ENCODE data around the gene PIP5K1B. TPM values are rescaled to one million over a fixed set of nuclear protein-coding genes. Genes with fewer than 3 reads are reported as not detected.

The PIP5K1B gene
- total and polyA plus RNA-seq, 2 donors (not counting 3 experiments of a cell fraction or from before 2014, with no cell fraction given), result 0.27 TPM; not detected in 1

GRCh38 chr9:68861436-68861835 is 156.4 kb downstream of the PIP5K1B start:
- ChIA-PET POLR2A (no interaction called here), CTCF (no interaction called here)
- no TSS peak for BruUV-seq (replicated peaks)
- Histone ChIP-seq H3K9me3 (replicated peaks; ENCODE audit: control insufficient read depth, insufficient read depth, low read length) (no peaks in the 10 kb centered on the region), H3K4me1 (ENCODE audit: control insufficient read depth, extremely low read depth, insufficient read depth, low read length) (no peaks in the 10 kb centered on the region), H3K9me1 (replicated peaks; ENCODE audit: control insufficient read depth, extremely low read depth, insufficient read depth, low read length) (no peaks in the 10 kb centered on the region), H3K9ac (replicated peaks; ENCODE audit: extremely low read depth, insufficient read depth, low read length) (no peak overlapping the region), H3K4me3 (replicated peaks in 1 of 3; ENCODE audit: insufficient read depth in 1 of 3, low read depth in 1 of 3, low read length in 3 of 3) (no peak overlapping the region), H4K20me1 (replicated peaks; ENCODE audit: control insufficient read depth, extremely low read depth, insufficient read depth, low read length) (no peaks in the 10 kb centered on the region), H3K27ac (ENCODE audit: insufficient read depth, low read depth, low read length) (no peak overlapping the region), H3K79me2 (ENCODE audit: control insufficient read depth, insufficient read depth, low read length) (no peaks in the 10 kb centered on the region), H3K4me2 (ENCODE audit: insufficient read depth, low read length) (no peak overlapping the region), H3K36me3 (ENCODE audit: control insufficient read depth in 2 of 2, extremely low read depth in 1 of 2, insufficient read depth in 2 of 2, low read length in 2 of 2) (no peaks in the 10 kb centered on the region), H3K27me3 (ENCODE audit: control insufficient read depth in 2 of 2, insufficient read depth in 2 of 2, low read length in 2 of 2) (no peaks in the 10 kb centered on the region), H2AFZ (ENCODE audit: low read depth, low read length) (no peak overlapping the region)
- intact Hi-C loops (cut with micrococcal nuclease), result no loop called here
- dilution Hi-C loops (cut with MboI; ENCODE audit: extremely low pct_ligation_motif_present, low sequenced_read_pairs), result no loop called here
- TF ChIP-seq POLR2A (IDR thresholded peaks at IDR 0.05; ENCODE audit: low read depth, low read length), result no peak
- TF ChIP-seq GATA2 (IDR thresholded peaks at IDR 0.05; ENCODE audit: insufficient read depth, insufficient read length, low read depth, low read length), result no peak
- TF ChIP-seq POLR2AphosphoS5 (IDR thresholded peaks at IDR 0.05; ENCODE audit: insufficient read depth, low read depth, low read length), result no peak
- no peak for TF ChIP-seq JUN (IDR thresholded peaks at IDR 0.05; ENCODE audit: borderline replicate concordance, insufficient read depth, insufficient read length, low read depth)
- no peak for TF ChIP-seq EZH2 (IDR thresholded peaks at IDR 0.05; ENCODE audit: borderline replicate concordance, low read depth, low read length, severe bottlenecking)
- no peak for TF ChIP-seq MAX (IDR thresholded peaks at IDR 0.05; ENCODE audit: insufficient read depth, insufficient read length)
- TF ChIP-seq CTCF (IDR thresholded peaks at IDR 0.05; ENCODE audit: extremely low read depth in 1 of 2, insufficient read depth in 1 of 2, low read depth in 1 of 2, low read length in 2 of 2), result no peak
- no peak for TF ChIP-seq FOS (IDR thresholded peaks at IDR 0.05; ENCODE audit: borderline replicate concordance, insufficient read depth, low read length)
- no peak for TF ChIP-seq MYC (IDR thresholded peaks at IDR 0.05; ENCODE audit: low read depth, low read length)
- FAIRE-seq, result no peak
- no peak for DNase-seq (ENCODE audit: low read depth, low spot score)
